H9 (cell line): ENCODE measurements around the gene LDLRAD4. TPM values are rescaled to one million over a fixed set of nuclear protein-coding genes. Genes with fewer than 3 reads are reported as not detected.

Source experiments
- DNase-seq: peaks from one replicate; pipeline ENCODE4 v3.0.0-alpha.2; 2017
- H2AFZ ChIP-seq: one replicate; pipeline ENCODE4 v1.6.1; 2013; ENCODE audit warnings: mild to moderate bottlenecking, low read length, control low read depth, moderate library complexity
- H2AK5ac ChIP-seq: 2 replicates; pipeline ENCODE4 v1.6.1; 2013; ENCODE audit warnings: low read length, control low read depth, mixed read lengths; ENCODE audit not compliant: insufficient read length
- H2BK120ac ChIP-seq: one replicate; pipeline ENCODE4 v1.6.1; 2013; ENCODE audit warnings: low read depth, mild to moderate bottlenecking, low read length, control low read depth, inconsistent platforms; ENCODE audit not compliant: poor library complexity, severe bottlenecking
- H2BK12ac ChIP-seq: 2 replicates; pipeline ENCODE4 v1.6.1; 2013; ENCODE audit warnings: low read length, control low read depth, mixed read lengths, low read depth; ENCODE audit not compliant: insufficient read length
- H2BK15ac ChIP-seq: 2 replicates; pipeline ENCODE4 v1.6.1; 2013; ENCODE audit warnings: low read depth, low read length, control low read depth
- H2BK20ac ChIP-seq: one replicate; pipeline ENCODE4 v1.6.1; 2013; ENCODE audit warnings: low read depth, mild to moderate bottlenecking, low read length, control low read depth, inconsistent platforms; ENCODE audit not compliant: poor library complexity, severe bottlenecking
- H2BK5ac ChIP-seq: 2 replicates; pipeline ENCODE4 v1.6.1; 2013; ENCODE audit warnings: low read length, control low read depth, mixed read lengths; ENCODE audit not compliant: insufficient read length
- H3K14ac ChIP-seq: 2 replicates; pipeline ENCODE4 v1.6.1; 2013; ENCODE audit warnings: low read length, control low read depth; ENCODE audit not compliant: insufficient read depth
- H3K18ac ChIP-seq: 2 replicates; pipeline ENCODE4 v1.6.1; 2013; ENCODE audit warnings: low read depth, mild to moderate bottlenecking, mixed read lengths, low read length, control low read depth; ENCODE audit not compliant: insufficient read length
- H3K23ac ChIP-seq: 2 replicates; pipeline ENCODE4 v1.6.1; 2013; ENCODE audit warnings: low read length, control low read depth, mixed read lengths, low read depth; ENCODE audit not compliant: insufficient read length
- H3K23me2 ChIP-seq: 2 replicates; pipeline ENCODE4 v1.6.1; 2013; ENCODE audit warnings: low read depth, mild to moderate bottlenecking, mixed read lengths, low read length, control low read depth; ENCODE audit not compliant: insufficient read length, poor library complexity, severe bottlenecking
- H3K27ac ChIP-seq: 2 replicates; pipeline ENCODE4 v1.5.1; 2013; ENCODE audit warnings: low read length, control low read depth, mixed read lengths, low read depth; ENCODE audit not compliant: insufficient read length
- H3K27me3 ChIP-seq: 2 replicates; pipeline ENCODE4 v1.6.1; 2013; ENCODE audit warnings: low read length, control low read depth, inconsistent platforms; ENCODE audit not compliant: insufficient read depth
- H3K4ac ChIP-seq: 2 replicates; pipeline ENCODE4 v1.6.1; 2013; ENCODE audit warnings: low read depth, mild to moderate bottlenecking, control low read depth, inconsistent platforms, low read length, moderate library complexity
- H3K4me1 ChIP-seq: 2 replicates; pipeline ENCODE4 v1.6.1; 2013; ENCODE audit warnings: low read length, control low read depth, inconsistent platforms; ENCODE audit not compliant: insufficient read depth
- H3K4me2 ChIP-seq: 2 replicates; pipeline ENCODE4 v1.6.1; 2013; ENCODE audit warnings: low read length, control low read depth, mixed read lengths; ENCODE audit not compliant: insufficient read length, insufficient read depth
- H3K56ac ChIP-seq: 2 replicates; pipeline ENCODE4 v1.6.1; 2013; ENCODE audit warnings: low read depth, mild to moderate bottlenecking, mixed read lengths, low read length, control low read depth; ENCODE audit not compliant: insufficient read length
- H3K79me1 ChIP-seq: 2 replicates; pipeline ENCODE4 v1.6.1; 2013; ENCODE audit warnings: low read depth, mild to moderate bottlenecking, moderate library complexity, low read length, control low read depth, inconsistent platforms; ENCODE audit not compliant: insufficient read depth, poor library complexity, severe bottlenecking
- H3K79me2 ChIP-seq: 2 replicates; pipeline ENCODE4 v1.6.1; 2013; ENCODE audit warnings: low read length, control low read depth, inconsistent platforms; ENCODE audit not compliant: insufficient read depth
- H3K9ac ChIP-seq: 2 replicates; pipeline ENCODE4 v1.6.1; 2013; ENCODE audit warnings: low read length, control low read depth, mixed read lengths; ENCODE audit not compliant: insufficient read length; ENCODE audit errors: extremely low read depth
- H3K9me3 ChIP-seq: one replicate; pipeline ENCODE4 v1.6.1; 2013; ENCODE audit warnings: low read depth, low read length, inconsistent platforms; ENCODE audit not compliant: control insufficient read depth
- H3T11ph ChIP-seq: one replicate; pipeline ENCODE4 v1.6.1; 2013; ENCODE audit warnings: mild to moderate bottlenecking, low read length, control low read depth, inconsistent platforms
- H4K20me1 ChIP-seq: one replicate; pipeline ENCODE4 v1.6.1; 2013; ENCODE audit not compliant: control insufficient read depth, insufficient read length, insufficient read depth
- H4K5ac ChIP-seq: 2 replicates; pipeline ENCODE4 v1.6.1; 2013; ENCODE audit warnings: low read depth, mild to moderate bottlenecking, mixed read lengths, low read length, control low read depth; ENCODE audit not compliant: insufficient read length
- H4K8ac ChIP-seq: replicated peaks from 2 replicates; pipeline ENCODE4 v1.6.1; 2013; ENCODE audit warnings: low read length, control low read depth, mixed read lengths, low read depth; ENCODE audit not compliant: insufficient read length
- H4K91ac ChIP-seq: 2 replicates; pipeline ENCODE4 v1.6.1; 2013; ENCODE audit warnings: low read depth, mild to moderate bottlenecking, moderate library complexity, mixed read lengths, low read length, control low read depth; ENCODE audit not compliant: insufficient read length
- H3K27ac Mint-ChIP-seq, 3 experiments: 2 replicates in 2 of 3; 3 replicates in 1 of 3; pipeline ENCODE4 v1.8.0; 2020 to 2021; ENCODE audit warnings: mixed read lengths in 3 of 3, mild to moderate bottlenecking in 1 of 3, moderate library complexity in 1 of 3
- H3K27me3 Mint-ChIP-seq: 2 replicates; pipeline ENCODE4 v1.8.0; 2021; ENCODE audit warnings: low read depth, mild to moderate bottlenecking, moderate library complexity, mixed read lengths
- H3K36me3 Mint-ChIP-seq, 3 experiments: 2 replicates in 2 of 3; 3 replicates in 1 of 3; pipeline ENCODE4 v1.8.0; 2020 to 2021; ENCODE audit warnings: low read depth in 3 of 3, mixed read lengths in 3 of 3; ENCODE audit not compliant: insufficient read depth in 1 of 3
- H3K4me1 Mint-ChIP-seq, 2 experiments: 2 replicates each; pipeline ENCODE4 v1.8.0; 2020; ENCODE audit warnings: mixed read lengths in 2 of 2
- H3K4me3 Mint-ChIP-seq, 2 experiments: 2 replicates in 1 of 2; 3 replicates in 1 of 2; pipeline ENCODE4 v1.8.0; 2020 to 2021; ENCODE audit warnings: mild to moderate bottlenecking in 2 of 2, mixed read lengths in 2 of 2, moderate library complexity in 1 of 2
- H3K9me3 Mint-ChIP-seq, 2 experiments: 2 replicates in 1 of 2; 3 replicates in 1 of 2; pipeline ENCODE4 v1.8.0; 2020; ENCODE audit warnings: mild to moderate bottlenecking in 2 of 2, mixed read lengths in 2 of 2, moderate library complexity in 1 of 2
- CTCF ChIP-seq: fragments of 200-600 bp; sonication (generic); conservative IDR thresholded peaks from 3 replicates; pipeline ENCODE4 v1.8.0; 2021; ENCODE audit warnings: antibody characterized with exemption, mild to moderate bottlenecking
- WGBS: extraction: QIAGEN DNeasy Blood & Tissue Kit; methylation state at CpG from one replicate; pipeline ENCODE4 v1.1.7; 2013; ENCODE audit warnings: missing lambda C conversion rate, low lambda C conversion rate, mixed read lengths; ENCODE audit not compliant: insufficient read length; ENCODE audit errors: extremely low coverage; 5-methylcytosine and 5-hydroxymethylcytosine counted together
- total RNA-seq: library from RNA; stranded (reverse); gene quantifications from 2 replicates; pipeline ENCODE4 v1.2.1, GENCODE V29; 2021

Gene LDLRAD4
- total RNA-seq, 1 experiment from 2014 or later = 3.9 TPM

- Histone ChIP-seq H2BK120ac (no peak overlapping the region), H3K9me3 (no peaks in the 10 kb centered on the region), H4K8ac (no peak overlapping the region), H4K5ac (no peak overlapping the region), H3K4ac (no peak overlapping the region), H3T11ph (no peak overlapping the region), H3K4me2 (no peak overlapping the region), H4K91ac (no peak overlapping the region), H2AFZ (no peak overlapping the region), H3K56ac (no peak overlapping the region), H2BK12ac (no peak overlapping the region), H3K4me1 (no peaks in the 10 kb centered on the region), H2BK5ac (no peak overlapping the region), H3K79me1 (no peaks in the 10 kb centered on the region), H3K27me3 (no peaks in the 10 kb centered on the region), H4K20me1 (no peaks in the 10 kb centered on the region), H3K79me2 (no peaks in the 10 kb centered on the region), H3K18ac (no peak overlapping the region), H3K9ac (no peak overlapping the region), H3K27ac (no peak overlapping the region), H3K14ac (no peak overlapping the region), H3K23me2 (no peaks in the 10 kb centered on the region), H2BK20ac (no peak overlapping the region), H3K23ac (no peak overlapping the region), H2BK15ac (no peak overlapping the region), H2AK5ac (no peak overlapping the region)
- Mint-ChIP-seq H3K27ac (no peak overlapping the region; a peak in 1 of 7 replicates), H3K27me3 (no peaks in the 10 kb centered on the region), H3K36me3 (no peaks in the 10 kb centered on the region), H3K9me3 (no peaks in the 10 kb centered on the region), H3K4me3 (no peak overlapping the region), H3K4me1 (no peaks in the 10 kb centered on the region)
- no peak for DNase-seq
- no CpG with 5 or more reads among the region's 7 CpGs for WGBS
- TF ChIP-seq CTCF = no peak
These were observed 386.2 kb downstream of the LDLRAD4 start for GRCh38 chr18:13604786-13605185.
